DOHH2 (cell line): Measurements from ENCODE around the gene EXOC6B.

Experiments
- H3F3A ChIP-seq: fragments of 200-600 bp; sonication (generic), shearing (Covaris generic); 2 replicates; pipeline ENCODE4 v1.6.0; 2016; ENCODE audit warnings: antibody characterized with exemption, mild to moderate bottlenecking; ENCODE audit not compliant: control insufficient read depth, insufficient read depth
- H3K27ac ChIP-seq: fragments of 200-600 bp; sonication (generic); 2 replicates; pipeline ENCODE4 v1.5.1; 2014; ENCODE audit warnings: low read depth, mild to moderate bottlenecking, low read length, moderate library complexity
- H3K27me3 ChIP-seq: fragments of 200-600 bp; sonication (generic); 2 replicates; pipeline ENCODE4 v1.6.1; 2014; ENCODE audit warnings: mild to moderate bottlenecking, low read length, mixed read lengths; ENCODE audit not compliant: control insufficient read depth
- H3K36me3 ChIP-seq: fragments of 200-600 bp; sonication (generic); 2 replicates; pipeline ENCODE4 v1.6.1; 2014; ENCODE audit warnings: mild to moderate bottlenecking, low read length, moderate library complexity, mixed read lengths; ENCODE audit not compliant: control insufficient read depth
- H3K4me1 ChIP-seq: fragments of 200-600 bp; sonication (generic); 2 replicates; pipeline ENCODE4 v1.6.1; 2014; ENCODE audit warnings: mild to moderate bottlenecking, low read length, mixed read lengths; ENCODE audit not compliant: control insufficient read depth
- H3K4me2 ChIP-seq: fragments of 200-600 bp; sonication (generic); 2 replicates; pipeline ENCODE4 v1.6.0; 2014; ENCODE audit warnings: mild to moderate bottlenecking, low read length, moderate library complexity
- H3K4me3 ChIP-seq: fragments of 200-600 bp; sonication (generic); 2 replicates; pipeline ENCODE4 v1.5.1; 2014; ENCODE audit warnings: mild to moderate bottlenecking, low read length, mixed read lengths
- H3K79me2 ChIP-seq: fragments of 200-600 bp; sonication (generic); 2 replicates; pipeline ENCODE4 v1.6.1; 2014; ENCODE audit warnings: mild to moderate bottlenecking, low read length, mixed read lengths; ENCODE audit not compliant: control insufficient read depth
- H3K9me2 ChIP-seq: fragments of 200-600 bp; sonication (generic); replicated peaks from 2 replicates; pipeline ENCODE4 v1.6.1; 2014; ENCODE audit warnings: mild to moderate bottlenecking, low read length, mixed read lengths; ENCODE audit not compliant: control insufficient read depth
- H3K9me3 ChIP-seq: fragments of 200-600 bp; sonication (generic); 2 replicates; pipeline ENCODE4 v1.6.1; 2014; ENCODE audit warnings: antibody characterized with exemption, low read length, mixed read lengths; ENCODE audit not compliant: control insufficient read depth, insufficient read depth
- H4K20me1 ChIP-seq: fragments of 200-600 bp; sonication (generic); 2 replicates; pipeline ENCODE4 v1.6.0; 2014; ENCODE audit warnings: low read depth, mild to moderate bottlenecking, antibody characterized with exemption, low read length, moderate library complexity; ENCODE audit not compliant: control insufficient read depth, insufficient read depth
- CTCF ChIP-seq: fragments of 200-600 bp; sonication (generic); IDR thresholded peaks from one replicate; pipeline ENCODE4 v1.5.1; 2014; ENCODE audit warnings: antibody characterized with exemption, mild to moderate bottlenecking, low read depth, low read length; ENCODE audit not compliant: poor library complexity, severe bottlenecking
- EZH2phosphoT487 ChIP-seq: fragments of 200-600 bp; sonication (generic); IDR thresholded peaks from 2 replicates; pipeline ENCODE4 v1.6.1; 2017; ENCODE audit warnings: borderline replicate concordance, mild to moderate bottlenecking, antibody characterized with exemption, low read length, moderate library complexity, mixed read lengths

EXOC6B gene

DNA sequence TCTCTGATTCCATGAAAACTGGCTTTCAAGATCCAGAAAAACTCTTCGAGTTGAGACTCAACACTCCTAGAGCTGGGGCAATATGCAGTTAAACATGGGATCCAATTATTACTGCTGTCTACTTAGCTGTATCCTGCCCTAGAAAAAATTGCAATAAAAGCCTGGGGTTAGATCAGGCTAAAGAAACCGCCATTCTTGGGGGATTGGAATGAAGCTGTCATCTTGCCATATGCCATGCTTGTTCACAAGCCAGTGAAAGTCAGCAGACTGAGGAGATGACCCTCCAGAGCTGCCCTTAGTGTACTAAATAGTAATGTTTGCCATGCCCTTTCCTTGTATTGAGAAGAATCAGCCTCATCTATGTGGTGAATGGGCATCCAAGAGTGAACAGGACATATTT is 647.3 kb downstream of the EXOC6B start:
- no peak overlapping the region for H3K27ac ChIP-seq
- H3K27me3 ChIP-seq = no peaks in the 10 kb centered on the region
- H3K79me2 ChIP-seq = no peaks in the 10 kb centered on the region
- no peaks in the 10 kb centered on the region for H4K20me1 ChIP-seq
- no peaks in the 10 kb centered on the region for H3K9me2 ChIP-seq
- no peak overlapping the region for H3K4me2 ChIP-seq
- TF ChIP-seq CTCF = no peak
- no peak for TF ChIP-seq EZH2phosphoT487
- H3K9me3 ChIP-seq = no peaks in the 10 kb centered on the region
- H3K4me1 ChIP-seq = no peaks in the 10 kb centered on the region
- H3F3A ChIP-seq = no peaks in the 10 kb centered on the region
- H3K4me3 ChIP-seq = no peak overlapping the region
- H3K36me3 ChIP-seq = no peaks in the 10 kb centered on the region

DNA sequence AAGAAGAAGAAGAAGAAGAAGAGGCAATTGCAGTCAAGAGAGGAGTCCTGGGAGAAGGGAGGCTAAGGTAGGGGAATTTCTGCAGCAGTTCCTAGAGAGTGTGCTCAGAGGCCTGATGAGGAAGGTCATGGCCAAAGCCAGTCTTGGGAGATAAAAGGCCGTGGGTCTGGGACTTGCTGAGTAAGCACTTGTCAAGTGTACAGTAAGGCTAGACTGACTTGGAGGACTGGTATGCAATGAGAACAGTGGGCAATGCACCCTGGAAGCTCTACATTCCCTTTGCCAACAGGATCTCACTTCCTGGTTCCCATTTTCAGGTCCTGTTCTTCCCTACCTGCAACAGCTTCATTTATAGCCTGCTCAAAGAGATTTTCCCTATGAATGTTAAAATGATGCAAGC is 649.6 kb downstream of the EXOC6B start:
- TF ChIP-seq EZH2phosphoT487 (no peak), CTCF (no peak)
- no peak overlapping the region for H3K4me2 ChIP-seq

DNA sequence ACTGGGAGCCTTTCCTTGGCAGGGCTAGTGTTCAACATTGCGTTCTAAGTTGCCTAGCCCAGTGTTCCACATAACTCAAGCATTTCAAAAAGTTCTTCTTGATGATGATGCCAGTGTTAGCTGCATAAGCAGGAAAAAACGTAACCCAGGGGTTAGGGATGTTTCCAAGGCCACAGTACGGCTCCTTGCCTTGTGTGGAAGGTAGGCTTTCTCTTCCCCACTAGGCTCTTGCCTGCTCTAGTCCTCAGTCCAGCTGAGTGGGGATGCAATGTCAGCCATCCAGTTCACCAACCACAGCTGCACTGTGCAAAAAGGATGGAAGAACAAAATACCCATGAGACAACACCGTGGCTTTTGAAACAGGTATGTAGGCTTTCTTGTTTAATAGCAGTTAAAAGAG is 650.2 kb downstream of the EXOC6B start:
- TF ChIP-seq CTCF (no peak), EZH2phosphoT487 (no peak)
- H3K4me2 ChIP-seq = no peak overlapping the region
- no peaks in the 10 kb centered on the region for H3K4me1 ChIP-seq
- H3K9me2 ChIP-seq = no peaks in the 10 kb centered on the region
- H3F3A ChIP-seq = no peaks in the 10 kb centered on the region
- no peaks in the 10 kb centered on the region for H3K79me2 ChIP-seq
- H3K27ac ChIP-seq = no peak overlapping the region
- H3K4me3 ChIP-seq = no peak overlapping the region
- no peaks in the 10 kb centered on the region for H3K36me3 ChIP-seq
- H3K27me3 ChIP-seq = no peaks in the 10 kb centered on the region
- H3K9me3 ChIP-seq = no peaks in the 10 kb centered on the region
- H4K20me1 ChIP-seq = no peaks in the 10 kb centered on the region

More for the DNA sequence above, 649.6 kb downstream of the EXOC6B start:
- H3F3A ChIP-seq = no peaks in the 10 kb centered on the region
- H3K4me3 ChIP-seq = no peak overlapping the region
- H3K36me3 ChIP-seq = no peaks in the 10 kb centered on the region
- no peaks in the 10 kb centered on the region for H3K9me3 ChIP-seq
- no peaks in the 10 kb centered on the region for H3K4me1 ChIP-seq
- H4K20me1 ChIP-seq = no peaks in the 10 kb centered on the region
- H3K27ac ChIP-seq = no peak overlapping the region
- H3K27me3 ChIP-seq = no peaks in the 10 kb centered on the region
- no peaks in the 10 kb centered on the region for H3K9me2 ChIP-seq
- H3K79me2 ChIP-seq = no peaks in the 10 kb centered on the region
